Pancreas (tissue), 10 donors: ENCODE measurements around the gene FLYWCH2. TPM values are rescaled to one million over a fixed set of nuclear protein-coding genes. Genes with fewer than 3 reads are reported as not detected.

Experiments
- ATAC-seq, 4 donors: fragments of 200-7000 bp; cut with Tn5 transposase; one replicate each; pipeline versions ENCODE4 v1.8.0 to v1.9.1; 2020; ENCODE audit warnings: mild to moderate bottlenecking in 4 of 4, moderate library complexity in 4 of 4
- DNase-seq, 6 donors: peaks; one replicate each; pipeline ENCODE4 v3.0.0-alpha.2; 2020
- FAIRE-seq: peaks from 2 replicates; lab custom pipeline; 2012; peaks lifted over from hg19 to GRCh38; lab: Jason Lieb, UNC
- H3K27ac ChIP-seq, 4 donors: fragments of 200-600 bp; sonication (generic); 1 replicate in 3 of 4; 2 replicates in 1 of 4; pipeline versions ENCODE4 v1.5.0 to v1.8.0; 2020
- H3K27me3 ChIP-seq, 4 donors: fragments of 200-600 bp; one replicate each; pipeline ENCODE4 v1.8.0; 2021
- H3K36me3 ChIP-seq, 3 donors: fragments of 200-600 bp; sonication (generic) in 1 of 3; one replicate each; pipeline versions ENCODE4 v1.5.0 to v1.8.0; 2020 to 2021
- H3K4me1 ChIP-seq, 3 donors: fragments of 200-600 bp; one replicate each; pipeline ENCODE4 v1.8.0; 2021
- H3K4me3 ChIP-seq, 4 donors: fragments of 200-600 bp; sonication (generic) in 2 of 4; one replicate each; pipeline versions ENCODE4 v1.5.0 to v1.8.0; 2020 to 2021
- H3K9me3 ChIP-seq, 4 donors: fragments of 200-600 bp; one replicate each; pipeline ENCODE4 v1.8.0; 2021
- WGBS, 2 donors: extraction: QIAGEN DNeasy Blood & Tissue Kit; methylation state at CpG; one replicate each; pipeline ENCODE4 v1.1.7; 2013; 5-methylcytosine and 5-hydroxymethylcytosine counted together
- intact Hi-C, 3 donors: fragments of 100-400 bp; cut with DNase I; formaldehyde crosslinking; loops; one replicate each; pipeline versions ENCODE4 v1.11.1 to v1.14.2; 2022
- polyA plus RNA-seq, 2 donors: library from polyadenylated mRNA; stranded (reverse); fragments of 200-250 nt; gene quantifications; one replicate each; pipeline ENCODE4 v1.2.3, GENCODE V29; 2013
- total RNA-seq, 6 donors: library from RNA; stranded (reverse); fragmentation: NEBNext Ultra II Directional in 4 of 6; extraction: Animal tissue kit (Norgen Biotek cat#: 25700) in 4 of 6; gene quantifications; one replicate each; pipeline versions ENCODE4 v1.2.1 to v1.2.4, GENCODE V29; 2021 to 2023
- TF ChIP-seq, protein P1 (sequence below), 4 donors: fragments of 200-600 bp; sonication (generic) in 3 of 4; IDR thresholded peaks; one replicate each; pipeline versions ENCODE4 v1.5.0 to v1.8.0; 2021; ENCODE audit warnings: antibody characterized with exemption in 4 of 4
- donor health status: healthy with polysubstance abuse.
- donor health status: DM: no; HTN: no; CAD: no; lungs with moderate emphysema.
- donor health status: DM: no; HTN: no; CAD: no.
- donor health status: control.
- donor health status: control.
- donor health status: Bipolar disorder and iron deficiency.
- donor health status: DM: yes; HTN: yes; CAD: no.
- donor health status: DM: no; HTN: no; CAD: no.
- donor health status: DM: no; HTN: no; CAD: no.
- donor health status: DM: yes; HTN: yes; CAD: no.

The FLYWCH2 gene
- total and polyA plus RNA-seq, 8 donors: 5.8 to 26.1 (median 8.4) TPM

DNA sequence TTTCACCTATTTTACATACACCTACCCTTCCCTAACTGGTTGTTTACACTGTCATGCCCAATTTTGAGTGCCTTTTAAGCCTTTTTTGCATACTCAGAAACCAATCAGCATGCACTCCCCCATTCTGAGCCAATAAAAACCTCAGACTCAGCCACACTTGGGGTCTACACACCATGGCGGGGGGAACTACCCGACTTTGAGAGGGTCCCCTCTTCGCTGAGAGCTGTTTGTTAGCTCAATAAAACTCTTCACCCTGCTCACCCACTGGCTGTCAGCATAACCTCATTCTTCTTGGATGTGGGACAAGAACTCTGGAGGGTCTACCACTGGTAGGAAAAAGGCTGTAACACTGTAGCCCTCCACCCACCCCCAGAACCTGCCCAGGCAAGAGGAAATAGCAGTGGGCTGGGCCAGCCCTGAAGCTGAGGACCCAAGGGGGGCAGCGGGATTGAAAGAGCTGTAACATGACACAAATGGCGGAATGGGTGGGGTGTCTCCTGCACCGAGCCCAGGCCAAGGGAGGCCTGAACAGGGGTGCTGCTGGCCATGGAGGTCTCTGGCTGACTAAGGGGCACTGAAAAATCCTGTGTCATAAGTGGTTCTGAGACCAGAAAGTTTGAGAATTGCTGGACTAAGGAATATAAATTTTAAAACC, 3.0 kb upstream of the FLYWCH2 start:
- TF ChIP-seq, protein P1, sequence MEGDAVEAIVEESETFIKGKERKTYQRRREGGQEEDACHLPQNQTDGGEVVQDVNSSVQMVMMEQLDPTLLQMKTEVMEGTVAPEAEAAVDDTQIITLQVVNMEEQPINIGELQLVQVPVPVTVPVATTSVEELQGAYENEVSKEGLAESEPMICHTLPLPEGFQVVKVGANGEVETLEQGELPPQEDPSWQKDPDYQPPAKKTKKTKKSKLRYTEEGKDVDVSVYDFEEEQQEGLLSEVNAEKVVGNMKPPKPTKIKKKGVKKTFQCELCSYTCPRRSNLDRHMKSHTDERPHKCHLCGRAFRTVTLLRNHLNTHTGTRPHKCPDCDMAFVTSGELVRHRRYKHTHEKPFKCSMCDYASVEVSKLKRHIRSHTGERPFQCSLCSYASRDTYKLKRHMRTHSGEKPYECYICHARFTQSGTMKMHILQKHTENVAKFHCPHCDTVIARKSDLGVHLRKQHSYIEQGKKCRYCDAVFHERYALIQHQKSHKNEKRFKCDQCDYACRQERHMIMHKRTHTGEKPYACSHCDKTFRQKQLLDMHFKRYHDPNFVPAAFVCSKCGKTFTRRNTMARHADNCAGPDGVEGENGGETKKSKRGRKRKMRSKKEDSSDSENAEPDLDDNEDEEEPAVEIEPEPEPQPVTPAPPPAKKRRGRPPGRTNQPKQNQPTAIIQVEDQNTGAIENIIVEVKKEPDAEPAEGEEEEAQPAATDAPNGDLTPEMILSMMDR (IDR thresholded peaks at IDR 0.05): no peak
- Histone ChIP-seq H3K27me3 (no peaks in the 10 kb centered on the region), H3K4me1 (peaks cover 0 to 8% (median 0%) of the 10 kb centered on the region in 3 donors), H3K27ac (no peak overlapping the region), H3K9me3 (no peaks in the 10 kb centered on the region), H3K36me3 (no peaks in the 10 kb centered on the region), H3K4me3 (no peak overlapping the region)
- 74 to 90% methylated on average over 6 of the region's 6 CpGs for WGBS, 2 donors
- ATAC-seq (no peak), DNase-seq (no peak), FAIRE-seq (no peak)
- intact Hi-C loops: no loop called here

DNA sequence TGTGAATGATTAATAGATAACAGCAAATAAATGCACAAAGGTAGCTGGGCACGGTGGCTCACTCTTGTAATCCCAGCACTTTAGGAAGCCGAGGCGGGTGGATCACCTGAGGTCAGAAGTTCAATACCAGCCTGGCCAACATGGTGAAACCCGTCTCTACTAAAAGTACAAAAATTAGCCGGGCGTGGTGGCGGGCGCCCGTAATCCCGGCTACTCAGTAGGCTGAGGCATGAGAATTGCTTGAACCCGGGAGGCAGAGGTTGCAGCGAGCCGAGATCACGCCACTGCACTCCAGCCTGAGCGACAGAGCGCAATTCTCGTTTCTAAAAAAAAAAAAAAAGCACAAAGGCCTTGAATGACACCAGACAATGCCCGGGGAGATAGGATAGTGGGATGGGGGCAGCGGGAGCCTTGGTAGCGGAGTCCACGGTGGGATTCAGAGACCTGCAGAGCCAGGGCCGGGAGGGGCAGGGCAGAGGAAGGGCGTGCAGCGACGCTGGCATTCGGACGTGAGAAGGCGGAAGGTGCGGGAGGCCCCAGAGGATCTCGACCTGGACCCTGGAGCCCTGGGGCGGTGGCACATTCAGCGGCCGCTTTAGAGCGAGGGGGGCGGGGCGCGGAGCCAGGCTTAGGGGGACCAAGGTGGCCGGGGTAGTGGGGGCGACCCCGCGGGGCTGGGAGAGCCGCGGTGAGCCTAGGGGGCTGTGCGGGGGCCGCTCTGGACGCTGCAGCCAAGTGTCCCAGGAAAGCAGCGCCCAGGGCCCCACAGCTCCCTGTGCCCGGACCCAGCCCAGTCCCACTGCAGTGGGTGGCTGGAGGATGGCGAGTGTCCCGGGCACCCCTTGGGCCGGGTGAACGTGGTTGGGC, 999 bp upstream of the FLYWCH2 start:
- Histone ChIP-seq H3K9me3 (no peaks in the 10 kb centered on the region), H3K27ac (peak overlapping the region; percentile 83 to 91 (median 88)), H3K4me1 (peaks cover 0 to 8% (median 0%) of the 10 kb centered on the region in 3 donors), H3K27me3 (no peaks in the 10 kb centered on the region), H3K36me3 (no peaks in the 10 kb centered on the region), H3K4me3 (peak overlapping the region; percentile 39 to 76 (median 70))
- TF ChIP-seq, protein P1 (IDR thresholded peaks at IDR 0.05): no peak
- intact Hi-C loops: no loop called here
- WGBS, 2 donors: 3% methylated on average over 31 to 51 of the region's 52 CpGs
- DNase-seq (peak in 5 of 6 donors; percentile 51 to 81 (median 73)), FAIRE-seq (no peak), ATAC-seq (peak; percentile 18 to 35 (median 32))

DNA sequence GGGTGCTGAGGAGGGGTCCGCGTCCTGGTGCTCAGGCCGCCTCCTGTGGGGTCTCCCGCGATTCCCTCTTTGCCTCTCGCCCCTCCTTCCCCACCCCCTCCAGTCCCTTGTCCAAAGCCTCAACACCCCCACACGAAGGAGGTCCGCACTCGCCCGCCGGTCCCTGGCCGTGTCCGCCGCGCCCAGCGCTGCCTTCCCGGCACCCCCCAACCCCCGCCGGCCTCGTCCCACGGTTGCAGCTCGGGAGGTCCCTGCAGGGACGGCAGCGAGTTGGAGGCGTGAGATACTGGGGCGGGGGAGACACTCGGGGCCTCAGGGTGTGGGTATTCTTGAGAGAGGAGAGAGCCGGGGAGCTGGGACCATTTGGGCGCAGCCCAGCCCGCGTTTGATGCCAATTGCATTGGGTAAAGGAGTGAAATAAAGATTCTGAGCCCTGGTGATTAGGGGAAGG, 468 bp downstream of the FLYWCH2 start:
- peak in 3 of 4 donors; percentile 1 to 16 (median 3) for ATAC-seq
- intact Hi-C loops: no loop called here
- peak in 2 of 6 donors; percentile 74 to 79 for DNase-seq

DNA sequence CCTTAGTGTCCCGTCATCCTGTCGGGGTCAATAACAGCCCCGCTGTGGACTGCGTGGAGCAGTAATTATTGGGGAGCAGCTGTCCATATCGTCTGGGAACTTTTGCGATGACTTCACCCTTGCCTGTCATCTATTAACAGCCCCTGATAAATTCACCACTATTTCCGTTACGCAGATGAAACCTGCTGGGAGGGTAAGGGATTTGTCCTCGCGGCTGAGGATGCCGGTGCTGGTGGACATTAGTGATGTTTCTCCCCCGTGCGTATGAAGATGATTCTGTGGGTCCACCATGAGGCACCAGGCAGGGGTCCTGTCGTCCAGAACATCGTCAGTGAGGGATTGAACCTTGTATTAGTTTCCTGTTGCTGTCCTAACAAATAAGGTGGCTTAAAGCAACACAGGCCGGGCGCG, 1.0 kb downstream of the FLYWCH2 start:
- H3K27ac ChIP-seq: peak overlapping the region in 2 of 4 donors; percentile 90 to 91
- WGBS, 2 donors: 57 to 61% methylated on average over 18 of the region's 18 CpGs
- H3K4me1 ChIP-seq: peaks cover 0 to 8% (median 0%) of the 10 kb centered on the region in 3 donors
- intact Hi-C loops: no loop called here
- no peak for DNase-seq
- H3K36me3 ChIP-seq: no peaks in the 10 kb centered on the region
- no peaks in the 10 kb centered on the region for H3K27me3 ChIP-seq
- no peaks in the 10 kb centered on the region for H3K9me3 ChIP-seq
- no peak for ATAC-seq
- H3K4me3 ChIP-seq: peak overlapping the region in 3 of 4 donors; percentile 69 to 76 (median 72)
- TF ChIP-seq, protein P1 (IDR thresholded peaks at IDR 0.05): no peak
- FAIRE-seq: no peak

More for the DNA sequence above, 468 bp downstream of the FLYWCH2 start:
- Histone ChIP-seq H3K9me3 (no peaks in the 10 kb centered on the region), H3K27ac (peak overlapping the region; percentile 83 to 91 (median 88)), H3K36me3 (no peaks in the 10 kb centered on the region), H3K27me3 (no peaks in the 10 kb centered on the region), H3K4me1 (peaks cover 0 to 8% (median 0%) of the 10 kb centered on the region in 3 donors), H3K4me3 (peak overlapping the region; percentile 64 to 76 (median 70))
- WGBS, 2 donors: 0 to 1% methylated on average over 28 to 31 of the region's 31 CpGs
- no peak for FAIRE-seq
- TF ChIP-seq, protein P1 (IDR thresholded peaks at IDR 0.05): no peak
